PC-3 (cell line): ENCODE measurements around the gene LRP5. TPM values are rescaled to one million over a fixed set of nuclear protein-coding genes. Genes with fewer than 3 reads are reported as not detected.

Source experiments
- ATAC-seq: fragments of 200-7000 bp; cut with Tn5 transposase; 2 replicates; pipeline ENCODE4 v1.9.1; 2020; ENCODE audit warnings: mild to moderate bottlenecking, moderate library complexity
- BruUV-seq: library from RNA; stranded (reverse); fragments of 400-500 nt; replicated peaks from 2 replicates; lab custom pipeline; 2021; lab: Mats Ljungman, UMichigan
- CTCF ChIA-PET: fragments of 300-600 bp; sonication (Branson Sonifier 250); formaldehyde crosslinking; loops from one replicate; lab custom pipeline; 2022; ENCODE audit warnings: antibody characterized with exemption; lab: Charles Lee
- POLR2A ChIA-PET: fragments of 300-600 bp; sonication (Branson Sonifier 250); formaldehyde crosslinking; loops from one replicate; lab custom pipeline; 2022; ENCODE audit warnings: antibody characterized with exemption; ENCODE audit not compliant: unreplicated experiment; lab: Charles Lee
- DNase-seq: peaks from one replicate; pipeline ENCODE4 v3.0.0-alpha.2; 2015
- H2AFZ ChIP-seq: fragments of 300-600 bp; sonication (generic); 2 replicates; pipeline ENCODE4 v1.6.0; 2016; ENCODE audit warnings: antibody characterized with exemption, low read length
- H3F3A ChIP-seq: fragments of 300-600 bp; sonication (generic); one replicate; pipeline ENCODE4 v1.6.0; 2017; ENCODE audit warnings: antibody characterized with exemption, low read length, control low read depth, mild to moderate bottlenecking; ENCODE audit not compliant: unreplicated experiment
- H3K27ac ChIP-seq: fragments of 300-600 bp; sonication (generic); 2 replicates; pipeline ENCODE4 v1.5.1; 2016; ENCODE audit warnings: mild to moderate bottlenecking, low read length
- H3K27me3 ChIP-seq: fragments of 300-600 bp; sonication (generic); 2 replicates; pipeline ENCODE4 v1.6.1; 2016; ENCODE audit warnings: low read length, mixed read lengths
- H3K36me3 ChIP-seq: fragments of 300-600 bp; sonication (generic); 2 replicates; pipeline ENCODE4 v1.6.1; 2016; ENCODE audit warnings: low read depth, mixed run types, low read length, mixed read lengths
- H3K4me1 ChIP-seq: fragments of 300-600 bp; sonication (generic); 2 replicates; pipeline ENCODE4 v1.5.1; 2016; ENCODE audit warnings: low read length; ENCODE audit not compliant: insufficient read depth
- H3K4me2 ChIP-seq: fragments of 300-600 bp; sonication (generic); 2 replicates; pipeline ENCODE4 v1.6.0; 2016; ENCODE audit warnings: low read length
- H3K4me3 ChIP-seq: fragments of 300-600 bp; sonication (generic); 2 replicates; pipeline ENCODE4 v1.5.1; 2016; ENCODE audit warnings: mild to moderate bottlenecking, low read length, mixed read lengths
- H3K79me2 ChIP-seq: fragments of 300-600 bp; sonication (generic); 2 replicates; pipeline ENCODE4 v1.6.1; 2017; ENCODE audit warnings: low read length, mixed read lengths
- H3K9ac ChIP-seq: fragments of 300-600 bp; sonication (generic); 2 replicates; pipeline ENCODE4 v1.6.0; 2016; ENCODE audit warnings: mild to moderate bottlenecking, low read length
- H3K9me2 ChIP-seq: fragments of 300-600 bp; sonication (generic); replicated peaks from 2 replicates; pipeline ENCODE4 v1.6.1; 2016; ENCODE audit warnings: mixed run types, low read length, mixed read lengths
- H3K9me3 ChIP-seq: fragments of 300-600 bp; sonication (generic); 2 replicates; pipeline ENCODE4 v1.6.1; 2016; ENCODE audit warnings: low read length, mixed read lengths
- H4K20me1 ChIP-seq: fragments of 300-600 bp; sonication (generic); 2 replicates; pipeline ENCODE4 v1.6.1; 2016; ENCODE audit warnings: low read length, mixed read lengths
- CTCF ChIP-seq: fragments of 300-600 bp; sonication (generic); conservative IDR thresholded peaks from 2 replicates; pipeline ENCODE4 v1.5.1; 2017; ENCODE audit warnings: antibody characterized with exemption, low read depth, mild to moderate bottlenecking, low read length
- EZH2 ChIP-seq: fragments of 300-600 bp; sonication (generic); IDR thresholded peaks from one replicate; pipeline ENCODE4 v1.6.1; 2017; ENCODE audit warnings: antibody characterized with exemption, mild to moderate bottlenecking, low read length; ENCODE audit not compliant: unreplicated experiment
- EZH2phosphoT487 ChIP-seq: fragments of 300-600 bp; sonication (generic); IDR thresholded peaks from 2 replicates; pipeline ENCODE4 v1.6.1; 2018; ENCODE audit warnings: mild to moderate bottlenecking, antibody characterized with exemption, low read length, borderline replicate concordance
- intact Hi-C: fragments of 100-400 bp; cut with micrococcal nuclease; formaldehyde crosslinking; loops from 2 replicates; pipeline ENCODE4 v1.9.0; 2023
- total RNA-seq: library from RNA; depleted of rRNA; stranded (reverse); fragments of >200 nt; gene quantifications from 2 replicates; pipeline ENCODE4 v1.2.3, GENCODE V29; 2014

Gene LRP5
- total RNA-seq, 1 experiment from 2014 or later, result 64.3 TPM

- H3K4me1 ChIP-seq, result no peaks in the 10 kb centered on the region
- H3F3A ChIP-seq, result no peaks in the 10 kb centered on the region
- no peak overlapping the region for H3K4me2 ChIP-seq
- H3K79me2 ChIP-seq, result peaks cover 100% of the 10 kb centered on the region
- H4K20me1 ChIP-seq, result peaks cover 96% of the 10 kb centered on the region
- no peak overlapping the region for H3K9ac ChIP-seq
- ATAC-seq (no peak), DNase-seq (no peak)
- CTCF ChIA-PET, result no interaction called here
- no peaks in the 10 kb centered on the region for H3K27me3 ChIP-seq
- no TSS peak for BruUV-seq
- no peak overlapping the region for H2AFZ ChIP-seq
- peaks cover 30% of the 10 kb centered on the region for H3K36me3 ChIP-seq
- H3K4me3 ChIP-seq, result no peak overlapping the region
- intact Hi-C loops, result loop anchor here (10.0 kb wide), 1 partner anchor 106 kb away; no protein-coding TSS in a partner anchor
- no peaks in the 10 kb centered on the region for H3K9me3 ChIP-seq
- H3K9me2 ChIP-seq, result no peaks in the 10 kb centered on the region
- TF ChIP-seq EZH2 (no peak), EZH2phosphoT487 (no peak), CTCF (no peak)
- POLR2A ChIA-PET, result no interaction called here
- no peak overlapping the region for H3K27ac ChIP-seq
Measured at GRCh38 chr11:68469122-68469521, 156.7 kb downstream of the LRP5 start.

- Histone ChIP-seq H3K9me3 (no peaks in the 10 kb centered on the region), H3K27ac (no peak overlapping the region), H3F3A (no peaks in the 10 kb centered on the region), H2AFZ (no peak overlapping the region), H3K27me3 (no peaks in the 10 kb centered on the region), H3K4me2 (no peak overlapping the region), H3K36me3 (peaks cover 30% of the 10 kb centered on the region), H3K4me1 (no peaks in the 10 kb centered on the region), H3K9ac (no peak overlapping the region), H3K79me2 (peaks cover 100% of the 10 kb centered on the region), H3K9me2 (no peaks in the 10 kb centered on the region), H4K20me1 (peaks cover 93% of the 10 kb centered on the region), H3K4me3 (no peak overlapping the region)
- ChIA-PET CTCF (no interaction called here), POLR2A (no interaction called here)
- TF ChIP-seq CTCF, result no peak
- TF ChIP-seq EZH2, result no peak
- DNase-seq, result no peak
- ATAC-seq, result no peak
- intact Hi-C loops, result loop anchor here (10.0 kb wide), 1 partner anchor 105 kb away; no protein-coding TSS in a partner anchor
- no TSS peak for BruUV-seq
Measured at GRCh38 chr11:68469642-68470041, 157.3 kb downstream of the LRP5 start.

- Histone ChIP-seq H3K9ac (no peak overlapping the region), H3K27ac (no peak overlapping the region), H3K27me3 (no peaks in the 10 kb centered on the region), H3K79me2 (peaks cover 98% of the 10 kb centered on the region), H3K4me3 (no peak overlapping the region), H3K4me1 (no peaks in the 10 kb centered on the region), H3K9me2 (no peaks in the 10 kb centered on the region), H3F3A (no peaks in the 10 kb centered on the region), H3K9me3 (no peaks in the 10 kb centered on the region), H4K20me1 (peaks cover 86% of the 10 kb centered on the region), H3K4me2 (no peak overlapping the region), H2AFZ (no peak overlapping the region), H3K36me3 (peaks cover 30% of the 10 kb centered on the region)
- TF ChIP-seq EZH2phosphoT487 (no peak), CTCF (no peak), EZH2 (no peak)
- DNase-seq, result no peak
- intact Hi-C loops, result no loop called here
- no TSS peak for BruUV-seq
- ATAC-seq, result no peak
- ChIA-PET CTCF (no interaction called here), POLR2A (no interaction called here)
Measured at GRCh38 chr11:68470304-68470811, 158.0 kb downstream of the LRP5 start.
